Ascending aorta (tissue), 2 donors: Measurements from ENCODE around the gene MME. TPM values are rescaled to one million over a fixed set of nuclear protein-coding genes. Genes with fewer than 3 reads are reported as not detected.
"Not testable (repeated sequence)": the region's sequence is repeated elsewhere in the genome, so short reads cannot be mapped to it uniquely, and the experiment has no call there.

ENCODE experiments used
- DNase-seq, 2 donors: peaks; one replicate each; pipeline ENCODE4 v3.0.0-alpha.2; 2019; ENCODE audit warnings: low spot score in 2 of 2
- H3K27ac ChIP-seq, 2 donors: fragments of 200-600 bp; sonication (generic); one replicate each; pipeline ENCODE4 v1.5.1; 2016 to 2017; ENCODE audit warnings: mild to moderate bottlenecking in 1 of 2
- H3K27me3 ChIP-seq: fragments of 200-600 bp; sonication (generic); one replicate; pipeline ENCODE4 v1.5.1; 2017
- H3K36me3 ChIP-seq, 2 donors: fragments of 200-600 bp; sonication (generic); one replicate each; pipeline ENCODE4 v1.5.1; 2016
- H3K4me1 ChIP-seq, 2 donors: fragments of 200-600 bp; sonication (generic); one replicate each; pipeline ENCODE4 v1.5.1; 2016 to 2017; ENCODE audit warnings: mild to moderate bottlenecking in 1 of 2
- H3K4me3 ChIP-seq, 2 donors: fragments of 200-600 bp; sonication (generic); one replicate each; pipeline ENCODE4 v1.5.1; 2016 to 2017; ENCODE audit warnings: mild to moderate bottlenecking in 1 of 2
- H3K9me3 ChIP-seq, 2 donors: fragments of 200-600 bp; sonication (generic); one replicate each; pipeline ENCODE4 v1.5.1; 2016
- CTCF ChIP-seq, 3 experiments: fragments of 200-600 bp in 2 of 3; fragments of 450-650 bp in 1 of 3; sonication (generic) in 2 of 3; IDR thresholded peaks; one replicate each; pipeline ENCODE4 v1.5.1; 2016 to 2019; ENCODE audit warnings: antibody characterized with exemption in 3 of 3, mild to moderate bottlenecking in 1 of 3, moderate library complexity in 1 of 3
- intact Hi-C: fragments of 100-400 bp; cut with DNase I; formaldehyde crosslinking; loops from one replicate; pipeline ENCODE4 v1.15.1; 2023
- total RNA-seq: library from RNA; depleted of rRNA; stranded (reverse); fragments of >200 nt; gene quantifications from one replicate; pipeline ENCODE4 v1.1.0, GENCODE V29; 2016

Gene MME
- total RNA-seq, 1 donor from 2014 or later: 1.5 TPM

- H3K4me3 ChIP-seq: no peak overlapping the region
- no peak for TF ChIP-seq CTCF (IDR thresholded peaks at IDR 0.05)
- no peaks in the 10 kb centered on the region for H3K4me1 ChIP-seq
- intact Hi-C loops: no loop called here
- H3K27me3 ChIP-seq: no peaks in the 10 kb centered on the region
- H3K36me3 ChIP-seq: no peaks in the 10 kb centered on the region
- H3K9me3 ChIP-seq: no peaks in the 10 kb centered on the region
- no peak overlapping the region for H3K27ac ChIP-seq
- no peak for DNase-seq
Measured at GRCh38 chr3:155129396-155129795, 49.3 kb downstream of the MME start.

- no peak for DNase-seq
- intact Hi-C loops: no loop called here
- Histone ChIP-seq H3K4me1 (no peaks in the 10 kb centered on the region), H3K36me3 (no peaks in the 10 kb centered on the region), H3K4me3 (no peak overlapping the region), H3K27ac (no peak overlapping the region), H3K27me3 (no peaks in the 10 kb centered on the region), H3K9me3 (peaks cover 0 to under 1% of the 10 kb centered on the region in 2 donors)
- no peak for TF ChIP-seq CTCF (IDR thresholded peaks at IDR 0.05)
Measured at GRCh38 chr3:155130001-155130400, 49.9 kb downstream of the MME start.

GRCh38 chr3:155131104-155131503 is 51.0 kb downstream of the MME start:
- no peak for TF ChIP-seq CTCF (IDR thresholded peaks at IDR 0.05)
- Histone ChIP-seq H3K4me3 (no peak overlapping the region), H3K36me3 (no peaks in the 10 kb centered on the region), H3K9me3 (peaks cover 0 to 4% of the 10 kb centered on the region in 2 donors), H3K4me1 (no peaks in the 10 kb centered on the region), H3K27me3 (no peaks in the 10 kb centered on the region), H3K27ac (no peak overlapping the region)
- DNase-seq: no peak
- intact Hi-C loops: no loop called here

GRCh38 chr3:155134311-155134710 is 54.2 kb downstream of the MME start:
- H3K9me3 ChIP-seq, H3K4me3 ChIP-seq, H3K36me3 ChIP-seq, H3K4me1 ChIP-seq, H3K27me3 ChIP-seq, DNase-seq, H3K27ac ChIP-seq, intact Hi-C loops: not testable (repeated sequence)

GRCh38 chr3:155135003-155135402 is 54.9 kb downstream of the MME start:
- Histone ChIP-seq H3K27ac (no peak overlapping the region), H3K36me3 (no peaks in the 10 kb centered on the region), H3K27me3 (no peaks in the 10 kb centered on the region), H3K4me1 (no peaks in the 10 kb centered on the region), H3K4me3 (no peak overlapping the region), H3K9me3 (peaks cover 0 to 4% of the 10 kb centered on the region in 2 donors)
- DNase-seq: no peak
- no peak for TF ChIP-seq CTCF (IDR thresholded peaks at IDR 0.05)
- intact Hi-C loops: no loop called here

- no peak overlapping the region for H3K4me3 ChIP-seq
- TF ChIP-seq CTCF (IDR thresholded peaks at IDR 0.05): no peak
- DNase-seq: no peak
- no peaks in the 10 kb centered on the region for H3K4me1 ChIP-seq
- intact Hi-C loops: no loop called here
- no peaks in the 10 kb centered on the region for H3K36me3 ChIP-seq
- no peak overlapping the region for H3K27ac ChIP-seq
- peaks cover 0 to 4% of the 10 kb centered on the region in 2 donors for H3K9me3 ChIP-seq
- H3K27me3 ChIP-seq: no peaks in the 10 kb centered on the region
Measured at GRCh38 chr3:155138677-155139076, 58.6 kb downstream of the MME start.
